NCI-H2171 (cell line): ENCODE measurements around the gene PPP1R7.
"Not testable (repeated sequence)": the region's sequence is repeated elsewhere in the genome, so short reads cannot be mapped to it uniquely, and the experiment has no call there.

Experiments
- DNase-seq: peaks from one replicate; lab custom pipeline; 2025; lab: John Stamatoyannopoulos, UW

The PPP1R7 gene

GRCh38 chr2:241193271-241193670 lies 43.0 kb downstream of the PPP1R7 start:
- no peak for DNase-seq

- no peak for DNase-seq
Measured at GRCh38 chr2:241194811-241195210, 44.5 kb downstream of the PPP1R7 start.

- no peak for DNase-seq
Measured at GRCh38 chr2:241195506-241196130, 45.4 kb downstream of the PPP1R7 start.

- DNase-seq, result not testable (repeated sequence)
Measured at GRCh38 chr2:241197246-241197645, 47.0 kb downstream of the PPP1R7 start.

- DNase-seq, result no peak
Measured at GRCh38 chr2:241197947-241198346, 47.7 kb downstream of the PPP1R7 start.

GRCh38 chr2:241198381-241199279 lies 48.4 kb downstream of the PPP1R7 start:
- no peak for DNase-seq

GRCh38 chr2:241199286-241199685 lies 49.0 kb downstream of the PPP1R7 start:
- no peak for DNase-seq

GRCh38 chr2:241199897-241200821 lies 49.9 kb downstream of the PPP1R7 start:
- DNase-seq, result no peak

- DNase-seq, result no peak
Measured at GRCh38 chr2:241200822-241201395, 50.6 kb downstream of the PPP1R7 start.

GRCh38 chr2:241201445-241202267 lies 51.4 kb downstream of the PPP1R7 start:
- DNase-seq, result no peak

GRCh38 chr2:241202268-241202585 lies 52.0 kb downstream of the PPP1R7 start:
- DNase-seq, result no peak

- no peak for DNase-seq
Measured at GRCh38 chr2:241202681-241203080, 52.4 kb downstream of the PPP1R7 start.

- DNase-seq, result no peak
Measured at GRCh38 chr2:241203218-241204009, 53.1 kb downstream of the PPP1R7 start.

GRCh38 chr2:241204010-241204384 lies 53.7 kb downstream of the PPP1R7 start:
- DNase-seq, result no peak

- no peak for DNase-seq
Measured at GRCh38 chr2:241204490-241204889, 54.2 kb downstream of the PPP1R7 start.

- no peak for DNase-seq
Measured at GRCh38 chr2:241205086-241205485, 54.8 kb downstream of the PPP1R7 start.

GRCh38 chr2:241207151-241207550 lies 56.9 kb downstream of the PPP1R7 start:
- no peak for DNase-seq

GRCh38 chr2:241207641-241208040 lies 57.4 kb downstream of the PPP1R7 start:
- DNase-seq, result no peak

GRCh38 chr2:241208058-241208457 lies 57.8 kb downstream of the PPP1R7 start:
- no peak for DNase-seq

- no peak for DNase-seq
Measured at GRCh38 chr2:241209271-241209670, 59.0 kb downstream of the PPP1R7 start.
